ENCODE measurements around the gene PLCL1. TPM values are rescaled to one million over a fixed set of nuclear protein-coding genes. Genes with fewer than 3 reads are reported as not detected.

The PLCL1 gene
- polyA plus RNA-seq, 1 experiment = 0.09 TPM

DNA sequence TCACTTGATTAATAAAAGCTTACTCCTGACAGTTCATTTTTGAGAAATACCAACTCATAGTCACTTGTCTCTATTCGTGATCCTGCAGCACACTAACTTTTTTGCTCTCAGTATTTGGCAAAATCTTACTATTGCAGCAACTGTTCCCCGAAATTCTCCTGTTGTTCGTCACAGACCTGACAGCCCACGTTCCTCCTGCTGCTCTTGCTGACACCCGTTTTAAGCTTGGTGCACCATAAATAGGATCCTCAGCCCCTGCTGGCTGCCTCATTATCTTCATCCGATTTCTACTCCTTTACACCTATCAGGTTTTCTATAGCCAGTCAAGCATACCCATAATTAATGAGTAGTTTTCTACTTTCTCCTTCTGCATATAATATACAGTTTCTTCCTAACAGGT, 368.8 kb downstream of the PLCL1 start:
- TF ChIP-seq, protein P1, sequence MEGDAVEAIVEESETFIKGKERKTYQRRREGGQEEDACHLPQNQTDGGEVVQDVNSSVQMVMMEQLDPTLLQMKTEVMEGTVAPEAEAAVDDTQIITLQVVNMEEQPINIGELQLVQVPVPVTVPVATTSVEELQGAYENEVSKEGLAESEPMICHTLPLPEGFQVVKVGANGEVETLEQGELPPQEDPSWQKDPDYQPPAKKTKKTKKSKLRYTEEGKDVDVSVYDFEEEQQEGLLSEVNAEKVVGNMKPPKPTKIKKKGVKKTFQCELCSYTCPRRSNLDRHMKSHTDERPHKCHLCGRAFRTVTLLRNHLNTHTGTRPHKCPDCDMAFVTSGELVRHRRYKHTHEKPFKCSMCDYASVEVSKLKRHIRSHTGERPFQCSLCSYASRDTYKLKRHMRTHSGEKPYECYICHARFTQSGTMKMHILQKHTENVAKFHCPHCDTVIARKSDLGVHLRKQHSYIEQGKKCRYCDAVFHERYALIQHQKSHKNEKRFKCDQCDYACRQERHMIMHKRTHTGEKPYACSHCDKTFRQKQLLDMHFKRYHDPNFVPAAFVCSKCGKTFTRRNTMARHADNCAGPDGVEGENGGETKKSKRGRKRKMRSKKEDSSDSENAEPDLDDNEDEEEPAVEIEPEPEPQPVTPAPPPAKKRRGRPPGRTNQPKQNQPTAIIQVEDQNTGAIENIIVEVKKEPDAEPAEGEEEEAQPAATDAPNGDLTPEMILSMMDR (IDR thresholded peaks at IDR 0.05; ENCODE audit: insufficient read depth, low read depth, low read length) = no peak
- no peak for DNase-seq (ENCODE audit: low read depth)
- no peak overlapping the region for H3K4me3 ChIP-seq (ENCODE audit: low read depth, low read length)
- H3K36me3 ChIP-seq (ENCODE audit: control insufficient read depth, insufficient read depth, low read length) = no peaks in the 10 kb centered on the region
- ChIA-PET CTCF (no interaction called here), POLR2A (no interaction called here)
- H3K27me3 ChIP-seq (ENCODE audit: control insufficient read depth, insufficient read depth, low read length) = no peaks in the 10 kb centered on the region

DNA sequence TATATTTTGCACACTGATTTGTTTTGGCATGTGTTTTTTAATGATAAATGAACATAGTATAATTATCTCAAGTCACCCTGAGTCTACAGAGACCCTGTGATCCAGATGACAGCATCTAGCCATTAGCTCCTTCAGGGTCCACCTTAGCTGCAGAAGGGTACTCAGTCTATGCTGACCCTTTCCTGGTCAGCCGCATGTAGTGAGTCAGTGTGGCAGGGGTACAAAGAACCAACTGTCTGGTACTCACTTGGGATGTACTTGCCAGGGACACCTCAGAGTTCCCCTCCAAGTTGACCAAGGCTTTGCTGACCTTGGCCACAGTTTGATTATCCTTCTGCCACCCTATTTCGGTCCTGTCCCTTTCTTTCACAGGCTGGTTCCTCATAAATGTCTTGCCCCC, 369.5 kb downstream of the PLCL1 start:
- TF ChIP-seq, protein P1 (IDR thresholded peaks at IDR 0.05; ENCODE audit: insufficient read depth, low read depth, low read length) = no peak
- Histone ChIP-seq H3K36me3 (ENCODE audit: control insufficient read depth, insufficient read depth, low read length) (no peaks in the 10 kb centered on the region), H3K27me3 (ENCODE audit: control insufficient read depth, insufficient read depth, low read length) (no peaks in the 10 kb centered on the region), H3K4me3 (ENCODE audit: low read depth, low read length) (no peak overlapping the region)
- no peak for DNase-seq (ENCODE audit: low read depth)
- ChIA-PET POLR2A (no interaction called here), CTCF (no interaction called here)

DNA sequence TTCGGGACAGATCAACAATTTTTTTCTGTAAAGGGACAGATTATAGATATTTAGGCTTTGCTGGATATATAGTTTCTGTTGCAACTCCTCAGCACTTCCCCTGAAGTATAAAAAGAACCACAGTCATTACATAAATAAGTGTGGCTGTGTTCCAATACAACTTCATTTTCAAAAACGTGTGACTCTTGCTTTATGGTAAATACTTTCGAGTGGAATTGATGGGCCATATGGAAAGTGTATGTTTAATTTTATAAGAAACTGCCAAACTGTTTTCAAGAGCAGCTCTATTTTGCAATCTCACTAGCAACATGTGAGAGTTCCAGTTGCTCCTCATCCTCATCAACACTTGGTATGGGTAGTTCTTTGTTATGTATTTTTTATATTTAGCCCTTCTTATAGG, 370.9 kb downstream of the PLCL1 start:
- no peaks in the 10 kb centered on the region for H3K36me3 ChIP-seq (ENCODE audit: control insufficient read depth, insufficient read depth, low read length)
- no peak for DNase-seq (ENCODE audit: low read depth)
- TF ChIP-seq, protein P1 (IDR thresholded peaks at IDR 0.05; ENCODE audit: insufficient read depth, low read depth, low read length) = no peak
- no peak overlapping the region for H3K4me3 ChIP-seq (ENCODE audit: low read depth, low read length)
- no peaks in the 10 kb centered on the region for H3K27me3 ChIP-seq (ENCODE audit: control insufficient read depth, insufficient read depth, low read length)
- CTCF ChIA-PET = no interaction called here
- POLR2A ChIA-PET = no interaction called here

DNA sequence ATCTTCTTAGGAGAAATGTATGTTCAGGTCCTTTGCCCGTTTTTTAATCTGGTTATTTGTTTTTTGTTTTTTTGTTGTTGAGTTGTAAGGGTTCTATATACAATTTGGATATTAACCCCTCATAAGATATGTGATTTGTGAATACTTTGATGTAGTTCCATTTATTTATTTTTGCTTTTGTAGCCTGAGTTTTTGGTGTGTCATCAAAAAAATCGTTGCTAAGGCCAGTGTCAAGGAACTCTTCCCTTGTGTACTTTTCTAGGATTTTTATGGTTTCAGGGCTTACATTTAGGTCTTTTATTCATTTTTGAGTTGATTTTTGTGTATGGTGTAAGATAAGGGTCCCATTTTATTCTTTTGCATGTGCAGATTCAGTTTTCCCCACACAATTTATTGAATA, 372.6 kb downstream of the PLCL1 start:
- POLR2A ChIA-PET = no interaction called here
- TF ChIP-seq, protein P1 (IDR thresholded peaks at IDR 0.05; ENCODE audit: insufficient read depth, low read depth, low read length) = no peak
- no peak for DNase-seq (ENCODE audit: low read depth)
- CTCF ChIA-PET = no interaction called here
- Histone ChIP-seq H3K27me3 (ENCODE audit: control insufficient read depth, insufficient read depth, low read length) (no peaks in the 10 kb centered on the region), H3K36me3 (ENCODE audit: control insufficient read depth, insufficient read depth, low read length) (no peaks in the 10 kb centered on the region), H3K4me3 (ENCODE audit: low read depth, low read length) (no peak overlapping the region)

DNA sequence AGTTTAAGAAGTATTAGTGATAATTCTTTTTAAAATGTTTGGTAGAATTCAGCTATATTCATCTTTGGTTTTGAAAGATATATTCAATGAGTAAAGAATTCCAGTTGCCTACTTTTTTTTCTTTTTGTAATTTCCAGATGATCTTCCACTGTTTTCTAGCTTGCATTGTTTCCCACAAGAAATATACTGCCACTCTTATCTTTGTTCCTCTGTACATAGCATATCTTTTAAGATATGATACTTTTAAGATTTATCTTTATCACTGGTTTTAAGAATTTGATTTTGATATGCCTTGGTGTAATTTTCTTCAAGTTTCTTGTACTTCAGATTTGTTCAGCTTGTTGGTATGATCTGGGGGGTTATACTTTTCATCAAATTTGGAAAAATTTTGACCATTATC, 374.4 kb downstream of the PLCL1 start:
- TF ChIP-seq, protein P1 (IDR thresholded peaks at IDR 0.05; ENCODE audit: insufficient read depth, low read depth, low read length) = no peak
- CTCF ChIA-PET = no interaction called here
- Histone ChIP-seq H3K36me3 (ENCODE audit: control insufficient read depth, insufficient read depth, low read length) (no peaks in the 10 kb centered on the region), H3K4me3 (ENCODE audit: low read depth, low read length) (no peak overlapping the region), H3K27me3 (ENCODE audit: control insufficient read depth, insufficient read depth, low read length) (no peaks in the 10 kb centered on the region)
- DNase-seq (ENCODE audit: low read depth) = no peak
- POLR2A ChIA-PET = no interaction called here
